Measurements from ENCODE around the gene ZBTB5. TPM values are rescaled to one million over a fixed set of nuclear protein-coding genes. Genes with fewer than 3 reads are reported as not detected.
A peak's percentile ranks its signal among the peaks of the same experiment; 100 is the strongest.

ZBTB5 gene
- total and polyA plus RNA-seq, 9 of the 15 experiments (the other 6 are each of a cell fraction or from before 2014, with no cell fraction given), result 2.3 to 43.2 (median 15.5) TPM

- Histone ChIP-seq H3K27me3 (ENCODE audit: control insufficient read depth in 2 of 2, insufficient read depth in 2 of 2, low read length in 2 of 2) (no peaks in the 10 kb centered on the region), H3K79me2 (ENCODE audit: control insufficient read depth, insufficient read depth, low read length) (no peaks in the 10 kb centered on the region), H3K36me3 (ENCODE audit: control insufficient read depth, insufficient read depth, low read length) (peaks cover 94% of the 10 kb centered on the region), H3K4me1 (replicated peaks in 1 of 2; ENCODE audit: control insufficient read depth in 2 of 2, insufficient read depth in 2 of 2, low read length in 2 of 2) (no peaks in the 10 kb centered on the region), H2AFZ (ENCODE audit: low read depth, low read length) (no peak overlapping the region), H3K9me3 (replicated peaks; ENCODE audit: control insufficient read depth, insufficient read depth, low read depth, low read length) (no peaks in the 10 kb centered on the region), H3K9me1 (ENCODE audit: control insufficient read depth, insufficient read depth, low read length) (no peaks in the 10 kb centered on the region), H3K9ac (ENCODE audit: insufficient read depth in 1 of 2, low read depth in 2 of 2, low read length in 2 of 2) (no peak overlapping the region), H4K20me1 (replicated peaks; ENCODE audit: control insufficient read depth, insufficient read depth, low read length) (peaks cover 5% of the 10 kb centered on the region), H3K4me3 (no peak overlapping the region), H3K27ac (ENCODE audit: extremely low read depth, low read depth, low read length) (no peak overlapping the region), H3K4me2 (ENCODE audit: insufficient read depth, low read length) (no peak overlapping the region)
- TF ChIP-seq CCAR2 (IDR thresholded peaks at IDR 0.05; ENCODE audit: low read depth, low read length) (no peak), ESRRB (CRISPR knock-in tag; IDR thresholded peaks at IDR 0.05; ENCODE audit: borderline replicate concordance) (no peak), ZFP1 (CRISPR knock-in tag; IDR thresholded peaks at IDR 0.05) (no peak), ZNF431 (CRISPR knock-in tag; IDR thresholded peaks at IDR 0.05) (no peak), GTF2E2 (tag; IDR thresholded peaks at IDR 0.05) (no peak), RBM17 (IDR thresholded peaks at IDR 0.05; ENCODE audit: borderline replicate concordance, low read depth, low read length) (no peak), PBX2 (CRISPR knock-in tag; IDR thresholded peaks at IDR 0.05; ENCODE audit: low read depth) (no peak), PBX2 (tag; conservative IDR thresholded peaks at IDR 0.05; ENCODE audit: low read depth) (0 out of 2 replicates have a peak, but pooled peaks have one; percentile 9), CREB1 (IDR thresholded peaks at IDR 0.05) (no peak), CREB1 (CRISPR knock-in tag; IDR thresholded peaks at IDR 0.05) (no peak)
- 65% methylated on average over 2 of the region's 2 CpGs for WGBS (ENCODE audit: insufficient coverage, low coverage, missing lambda C conversion rate)
- FAIRE-seq (no peak), DNase-seq (ENCODE audit: extremely low read depth in 1 of 4, low spot score in 3 of 4) (no peak), ATAC-seq (no peak)
- intact Hi-C loops (cut with micrococcal nuclease) (no loop called here), in situ Hi-C loops (cut with MboI) (no loop called here)
- no TSS peak for BruUV-seq (replicated peaks)
- ChIA-PET CTCF (ENCODE audit: low intra/inter-chr PET ratio) (no interaction called here), POLR2A (interaction anchor here (1.5 kb wide), 1 partner anchor 10 kb away, joined by 3 read pairs; no protein-coding TSS in a partner anchor)
Measured at GRCh38 chr9:37501957-37502596, 36.8 kb upstream of the ZBTB5 start.

All from K562 (cell line).